SK-N-SH (cell line): ENCODE data around the gene TBC1D1. TPM values are rescaled to one million over a fixed set of nuclear protein-coding genes. Genes with fewer than 3 reads are reported as not detected.
A peak's percentile ranks its signal among the peaks of the same experiment; 100 is the strongest.

Experiments
- CTCF ChIA-PET: fragments of 300-600, 350-600 bp; formaldehyde crosslinking; extraction: SDS; loops from one replicate; lab custom pipeline; 2021; lab: Yijun Ruan, JAX
- POLR2A ChIA-PET: fragments of 350-600 bp; sonication (Branson Sonifier 250); formaldehyde crosslinking; extraction: SDS; loops from one replicate; lab custom pipeline; 2020; ENCODE audit warnings: antibody characterized with exemption, inconsistent platforms; lab: Yijun Ruan, JAX
- DNase-seq: peaks from one replicate; pipeline ENCODE4 v3.0.0; 2012
- H2AFZ ChIP-seq: fragments of 200-600 bp; sonication (generic); 2 replicates; pipeline ENCODE4 v1.8.1; 2016; ENCODE audit warnings: antibody characterized with exemption, mild to moderate bottlenecking, low read depth
- H3F3A ChIP-seq: fragments of 200-600 bp; sonication (generic); replicated peaks from 2 replicates; pipeline ENCODE3; 2016; ENCODE audit warnings: antibody characterized with exemption, mild to moderate bottlenecking; ENCODE audit not compliant: insufficient read depth
- H3K27ac ChIP-seq, 2 experiments: fragments of 200-500 bp in 1 of 2; fragments of 200-600 bp in 1 of 2; sonication (Bioruptor generic) in 1 of 2; sonication (generic), shearing (Covaris generic) in 1 of 2; 2 replicates each; pipeline versions ENCODE4 v1.5.1 to v1.6.1; 2014 to 2016; ENCODE audit warnings: low read depth in 2 of 2, inconsistent platforms in 1 of 2, low read length in 1 of 2, mild to moderate bottlenecking in 1 of 2, mixed read lengths in 1 of 2
- H3K27me3 ChIP-seq: fragments of 200-600 bp; sonication (generic), shearing (Covaris generic); 2 replicates; pipeline ENCODE4 v1.6.1; 2016; ENCODE audit warnings: mixed run types; ENCODE audit not compliant: insufficient read depth
- H3K36me3 ChIP-seq, 2 experiments: fragments of 200-500 bp in 1 of 2; fragments of 200-600 bp in 1 of 2; sonication (Bioruptor generic) in 1 of 2; sonication (generic) in 1 of 2; replicated peaks in 1 of 2; 2 replicates each; pipeline versions ENCODE3 to v1.5.1; 2014 to 2016; ENCODE audit warnings: low read length in 1 of 2, mild to moderate bottlenecking in 1 of 2; ENCODE audit not compliant: insufficient read depth in 2 of 2, control insufficient read depth in 1 of 2
- H3K4me1 ChIP-seq, 2 experiments: fragments of 200-500 bp in 1 of 2; fragments of 200-600 bp in 1 of 2; sonication (Bioruptor generic) in 1 of 2; sonication (generic), shearing (Covaris generic) in 1 of 2; 2 replicates each; pipeline versions ENCODE4 v1.5.1 to v1.6.1; 2014 to 2016; ENCODE audit warnings: low read depth in 1 of 2, low read length in 1 of 2, mixed run types in 1 of 2; ENCODE audit not compliant: insufficient read depth in 2 of 2, control insufficient read depth in 1 of 2
- H3K4me2 ChIP-seq: fragments of 200-600 bp; sonication (generic), shearing (Covaris generic); 2 replicates; pipeline ENCODE4 v1.6.1; 2017; ENCODE audit warnings: mixed run types
- H3K4me3 ChIP-seq, 2 experiments: fragments of 200-500 bp in 1 of 2; fragments of 200-600 bp in 1 of 2; sonication (Bioruptor generic) in 1 of 2; sonication (generic), shearing (Covaris generic) in 1 of 2; 2 replicates each; pipeline versions ENCODE4 v1.5.1 to v1.8.1; 2014 to 2016; ENCODE audit warnings: low read depth in 2 of 2, inconsistent platforms in 1 of 2, low read length in 1 of 2, mild to moderate bottlenecking in 1 of 2, mixed read lengths in 1 of 2, moderate library complexity in 1 of 2
- H3K79me2 ChIP-seq: fragments of 200-600 bp; sonication (generic); 2 replicates; pipeline ENCODE4 v1.8.1; 2017; ENCODE audit warnings: mild to moderate bottlenecking; ENCODE audit not compliant: insufficient read depth
- H3K9ac ChIP-seq: fragments of 200-600 bp; sonication (generic); 2 replicates; pipeline ENCODE4 v1.6.1; 2017; ENCODE audit warnings: mixed run types
- H3K9me2 ChIP-seq: fragments of 200-600 bp; sonication (generic); 2 replicates; pipeline ENCODE4 v1.6.1; 2017; ENCODE audit warnings: mixed run types
- H3K9me3 ChIP-seq: fragments of 200-600 bp; sonication (generic); 2 replicates; pipeline ENCODE4 v1.6.1; 2017; ENCODE audit warnings: mixed run types, mild to moderate bottlenecking, moderate library complexity
- H4K20me1 ChIP-seq: fragments of 200-600 bp; sonication (generic); 2 replicates; pipeline ENCODE4 v1.6.1; 2017; ENCODE audit warnings: mild to moderate bottlenecking, mixed run types; ENCODE audit not compliant: insufficient read depth
- CHD2 ChIP-seq: fragments of 150-350 bp; IDR thresholded peaks from 2 replicates; pipeline ENCODE4 v1.6.1; 2018; ENCODE audit warnings: low read length; ENCODE audit not compliant: partially characterized antibody
- ELF1 ChIP-seq: IDR thresholded peaks from 2 replicates; pipeline ENCODE4 v1.4.0; 2012
- EP300 ChIP-seq, 2 experiments: IDR thresholded peaks; 2 replicates each; pipeline versions ENCODE4 v1.4.0 to v1.6.1; 2012; ENCODE audit warnings: borderline replicate concordance in 1 of 2, low read depth in 1 of 2, low read length in 1 of 2
- EZH2phosphoT487 ChIP-seq: fragments of 200-600 bp; sonication (generic); IDR thresholded peaks from 2 replicates; pipeline ENCODE4 v1.6.1; 2017; ENCODE audit warnings: low read depth, mixed run types, mild to moderate bottlenecking, antibody characterized with exemption, moderate library complexity, borderline replicate concordance
- FOSL2 ChIP-seq: IDR thresholded peaks from 2 replicates; pipeline ENCODE4 v1.4.0; 2012; ENCODE audit warnings: low read depth, mild to moderate bottlenecking, moderate library complexity, borderline replicate concordance
- JUND ChIP-seq: IDR thresholded peaks from 2 replicates; pipeline ENCODE4 v1.4.0; 2012
- MEF2A ChIP-seq: IDR thresholded peaks from 2 replicates; pipeline ENCODE4 v1.4.0; 2012; ENCODE audit warnings: low read depth, borderline replicate concordance
- MXI1 ChIP-seq: IDR thresholded peaks from 2 replicates; pipeline ENCODE4 v1.6.1; 2012; ENCODE audit warnings: mild to moderate bottlenecking, low read depth, low read length, improper control_type of control experiment
- NRF1 ChIP-seq: IDR thresholded peaks from 2 replicates; pipeline ENCODE4 v1.6.1; 2012; ENCODE audit warnings: low read depth, mild to moderate bottlenecking, low read length
- RAD21 ChIP-seq: IDR thresholded peaks from 2 replicates; pipeline ENCODE4 v1.6.1; 2012; ENCODE audit warnings: mild to moderate bottlenecking, low read length
- RCOR1 ChIP-seq: fragments of 150-350 bp; IDR thresholded peaks from 2 replicates; pipeline ENCODE4 v1.6.1; 2017; ENCODE audit warnings: antibody characterized with exemption, low read length
- RFX5 ChIP-seq: IDR thresholded peaks from 2 replicates; pipeline ENCODE4 v1.6.1; 2012; ENCODE audit warnings: mild to moderate bottlenecking, improper control_type of control experiment, low read length
- SIN3A ChIP-seq: IDR thresholded peaks from 2 replicates; pipeline ENCODE4 v1.6.1; 2012; ENCODE audit warnings: low read depth, mild to moderate bottlenecking, low read length, moderate library complexity, borderline replicate concordance
- TCF12 ChIP-seq: IDR thresholded peaks from 2 replicates; pipeline ENCODE4 v1.4.0; 2012
- TEAD4 ChIP-seq: IDR thresholded peaks from 2 replicates; pipeline ENCODE4 v1.4.0; 2012; ENCODE audit warnings: mild to moderate bottlenecking, borderline replicate concordance; ENCODE audit not compliant: insufficient read depth
- WGBS: methylation state at CpG from one replicate; pipeline ENCODE4 v1.1.6; 2017; ENCODE audit warnings: low lambda C conversion rate; 5-methylcytosine and 5-hydroxymethylcytosine counted together
- polyA plus RNA-seq, 3 experiments: library from polyadenylated mRNA; depleted of rRNA; stranded (reverse); fragments of >200 nt; gene quantifications; 2 replicates each; pipeline ENCODE4 v1.2.3, GENCODE V29; 2012
- TF ChIP-seq, protein P1 (sequence below): IDR thresholded peaks from 2 replicates; pipeline ENCODE4 v1.6.1; 2012; ENCODE audit warnings: mild to moderate bottlenecking, low read depth, low read length, moderate library complexity
- TF ChIP-seq, protein P2 (sequence below): IDR thresholded peaks from 2 replicates; pipeline ENCODE4; 2012
- TF ChIP-seq, protein P3 (sequence below): fragments of 150-350 bp; IDR thresholded peaks from 2 replicates; pipeline ENCODE4 v1.6.1; 2016; ENCODE audit warnings: mild to moderate bottlenecking, low read depth, low read length

Gene TBC1D1
- polyA plus RNA-seq, 1 of the 3 experiments (the other 2 are of a cell fraction): 29.8 TPM

DNA sequence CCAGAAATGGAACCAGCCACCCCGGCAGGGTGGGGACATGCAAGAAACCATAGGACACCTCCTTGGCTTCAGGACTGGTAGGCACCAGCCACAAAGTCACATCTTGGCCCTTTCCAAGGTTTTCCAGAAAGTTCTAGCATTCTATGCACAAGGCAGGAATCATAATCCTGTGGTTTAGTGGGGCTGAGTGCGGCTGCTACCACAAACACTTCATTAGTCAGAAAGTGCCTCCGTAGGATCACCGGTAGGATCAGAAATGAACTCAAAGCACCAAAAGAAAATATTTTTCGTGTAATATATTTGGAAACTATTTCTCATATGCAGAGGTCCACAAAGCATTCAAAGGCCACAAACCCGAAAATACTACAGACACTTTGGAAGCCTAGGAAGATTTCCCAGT is 261.0 kb downstream of the TBC1D1 start:
- ChIA-PET CTCF (interaction anchor here (1.0 kb wide), 1 partner anchor 8 kb away, joined by 5 read pairs; no protein-coding TSS in a partner anchor), POLR2A (no interaction called here)
- peak overlapping the region in 1 of 2 experiments; percentile 91; a peak in 2 of 4 replicates for H3K27ac ChIP-seq
- no peaks in the 10 kb centered on the region for H4K20me1 ChIP-seq
- H3K4me3 ChIP-seq: no peak overlapping the region
- H3K9me3 ChIP-seq: no peaks in the 10 kb centered on the region
- no peak overlapping the region for H3K4me2 ChIP-seq
- H3K9me2 ChIP-seq: no peaks in the 10 kb centered on the region
- no peak overlapping the region for H3K9ac ChIP-seq
- H3K79me2 ChIP-seq: no peaks in the 10 kb centered on the region
- no peak overlapping the region for H2AFZ ChIP-seq
- peaks cover 15% of the 10 kb centered on the region in 2 experiments; a peak in 3 of 4 replicates for H3K4me1 ChIP-seq
- H3K27me3 ChIP-seq: no peaks in the 10 kb centered on the region
- 91% methylated on average over 6 of the region's 6 CpGs for WGBS
- no peak for DNase-seq
- peaks cover 31% of the 10 kb centered on the region for H3F3A ChIP-seq
- no peaks in the 10 kb centered on the region for H3K36me3 ChIP-seq
- TF ChIP-seq JUND: no peak
- no peak for TF ChIP-seq NRF1
- no peak for TF ChIP-seq RCOR1
- TF ChIP-seq MXI1: no peak
- no peak for TF ChIP-seq CHD2
- TF ChIP-seq FOSL2: no peak
- TF ChIP-seq RAD21: no peak
- no peak for TF ChIP-seq ELF1
- TF ChIP-seq, protein P1, sequence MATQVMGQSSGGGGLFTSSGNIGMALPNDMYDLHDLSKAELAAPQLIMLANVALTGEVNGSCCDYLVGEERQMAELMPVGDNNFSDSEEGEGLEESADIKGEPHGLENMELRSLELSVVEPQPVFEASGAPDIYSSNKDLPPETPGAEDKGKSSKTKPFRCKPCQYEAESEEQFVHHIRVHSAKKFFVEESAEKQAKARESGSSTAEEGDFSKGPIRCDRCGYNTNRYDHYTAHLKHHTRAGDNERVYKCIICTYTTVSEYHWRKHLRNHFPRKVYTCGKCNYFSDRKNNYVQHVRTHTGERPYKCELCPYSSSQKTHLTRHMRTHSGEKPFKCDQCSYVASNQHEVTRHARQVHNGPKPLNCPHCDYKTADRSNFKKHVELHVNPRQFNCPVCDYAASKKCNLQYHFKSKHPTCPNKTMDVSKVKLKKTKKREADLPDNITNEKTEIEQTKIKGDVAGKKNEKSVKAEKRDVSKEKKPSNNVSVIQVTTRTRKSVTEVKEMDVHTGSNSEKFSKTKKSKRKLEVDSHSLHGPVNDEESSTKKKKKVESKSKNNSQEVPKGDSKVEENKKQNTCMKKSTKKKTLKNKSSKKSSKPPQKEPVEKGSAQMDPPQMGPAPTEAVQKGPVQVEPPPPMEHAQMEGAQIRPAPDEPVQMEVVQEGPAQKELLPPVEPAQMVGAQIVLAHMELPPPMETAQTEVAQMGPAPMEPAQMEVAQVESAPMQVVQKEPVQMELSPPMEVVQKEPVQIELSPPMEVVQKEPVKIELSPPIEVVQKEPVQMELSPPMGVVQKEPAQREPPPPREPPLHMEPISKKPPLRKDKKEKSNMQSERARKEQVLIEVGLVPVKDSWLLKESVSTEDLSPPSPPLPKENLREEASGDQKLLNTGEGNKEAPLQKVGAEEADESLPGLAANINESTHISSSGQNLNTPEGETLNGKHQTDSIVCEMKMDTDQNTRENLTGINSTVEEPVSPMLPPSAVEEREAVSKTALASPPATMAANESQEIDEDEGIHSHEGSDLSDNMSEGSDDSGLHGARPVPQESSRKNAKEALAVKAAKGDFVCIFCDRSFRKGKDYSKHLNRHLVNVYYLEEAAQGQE: no peak
- TF ChIP-seq TCF12: no peak
- no peak for TF ChIP-seq EP300 (IDR thresholded peaks at IDR 0.05; ENCODE audit: borderline replicate concordance in 1 of 2, low read depth in 1 of 2, low read length in 1 of 2)
- no peak for TF ChIP-seq SIN3A
- TF ChIP-seq MEF2A: no peak
- TF ChIP-seq EZH2phosphoT487: no peak
- TF ChIP-seq, protein P2, sequence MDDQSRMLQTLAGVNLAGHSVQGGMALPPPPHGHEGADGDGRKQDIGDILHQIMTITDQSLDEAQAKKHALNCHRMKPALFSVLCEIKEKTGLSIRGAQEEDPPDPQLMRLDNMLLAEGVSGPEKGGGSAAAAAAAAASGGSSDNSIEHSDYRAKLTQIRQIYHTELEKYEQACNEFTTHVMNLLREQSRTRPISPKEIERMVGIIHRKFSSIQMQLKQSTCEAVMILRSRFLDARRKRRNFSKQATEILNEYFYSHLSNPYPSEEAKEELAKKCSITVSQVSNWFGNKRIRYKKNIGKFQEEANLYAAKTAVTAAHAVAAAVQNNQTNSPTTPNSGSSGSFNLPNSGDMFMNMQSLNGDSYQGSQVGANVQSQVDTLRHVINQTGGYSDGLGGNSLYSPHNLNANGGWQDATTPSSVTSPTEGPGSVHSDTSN: no peak
- TF ChIP-seq TEAD4: no peak
- no peak for TF ChIP-seq RFX5
- TF ChIP-seq, protein P3, sequence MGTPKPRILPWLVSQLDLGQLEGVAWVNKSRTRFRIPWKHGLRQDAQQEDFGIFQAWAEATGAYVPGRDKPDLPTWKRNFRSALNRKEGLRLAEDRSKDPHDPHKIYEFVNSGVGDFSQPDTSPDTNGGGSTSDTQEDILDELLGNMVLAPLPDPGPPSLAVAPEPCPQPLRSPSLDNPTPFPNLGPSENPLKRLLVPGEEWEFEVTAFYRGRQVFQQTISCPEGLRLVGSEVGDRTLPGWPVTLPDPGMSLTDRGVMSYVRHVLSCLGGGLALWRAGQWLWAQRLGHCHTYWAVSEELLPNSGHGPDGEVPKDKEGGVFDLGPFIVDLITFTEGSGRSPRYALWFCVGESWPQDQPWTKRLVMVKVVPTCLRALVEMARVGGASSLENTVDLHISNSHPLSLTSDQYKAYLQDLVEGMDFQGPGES: no peak
